ENCODE results near the gene EFCC1.
"Not testable (repeated sequence)": the region's sequence is repeated elsewhere in the genome, so short reads cannot be mapped to it uniquely, and the experiment has no call there.

Gene EFCC1

GRCh38 chr3:129056451-129057173, 55.5 kb downstream of the EFCC1 start:
- no peak for TF ChIP-seq ZNF274 (IDR thresholded peaks at IDR 0.05; ENCODE audit: low read depth, low read length)
- no peak overlapping the region for H3K4me3 ChIP-seq (ENCODE audit: low read length)

GRCh38 chr3:129057249-129057648, 56.1 kb downstream of the EFCC1 start:
- no peak for TF ChIP-seq ZNF274 (IDR thresholded peaks at IDR 0.05; ENCODE audit: low read depth, low read length)
- H3K4me3 ChIP-seq (ENCODE audit: low read length), result no peak overlapping the region

GRCh38 chr3:129058441-129059200, 57.5 kb downstream of the EFCC1 start:
- no peak for TF ChIP-seq ZNF274 (IDR thresholded peaks at IDR 0.05; ENCODE audit: low read depth, low read length)
- H3K4me3 ChIP-seq (ENCODE audit: low read length), result no peak overlapping the region

- no peak for TF ChIP-seq ZNF274 (IDR thresholded peaks at IDR 0.05; ENCODE audit: low read depth, low read length)
- no peak overlapping the region for H3K4me3 ChIP-seq (ENCODE audit: low read length)
Measured at GRCh38 chr3:129059311-129059958, 58.3 kb downstream of the EFCC1 start.

- no peak within 1 kb of the TSS for H3K4me3 ChIP-seq (ENCODE audit: low read length)
- TF ChIP-seq ZNF274 (IDR thresholded peaks at IDR 0.05; ENCODE audit: low read depth, low read length), result no peak
Measured at GRCh38 chr3:129060276-129061022, 59.3 kb downstream of the EFCC1 start, which contains the start of gene GP9. Gene GP9, plus strand, starts transcription at chr3:129060779. Its CDS starts 961 bp downstream, at chr3:129061740.

- no peak overlapping the region for H3K4me3 ChIP-seq (ENCODE audit: low read length)
- TF ChIP-seq ZNF274 (IDR thresholded peaks at IDR 0.05; ENCODE audit: low read depth, low read length), result no peak
Measured at GRCh38 chr3:129061023-129061887, 60.2 kb downstream of the EFCC1 start.

GRCh38 chr3:129061888-129062834, 61.1 kb downstream of the EFCC1 start:
- H3K4me3 ChIP-seq (ENCODE audit: low read length), result no peak overlapping the region
- no peak for TF ChIP-seq ZNF274 (IDR thresholded peaks at IDR 0.05; ENCODE audit: low read depth, low read length)

- H3K4me3 ChIP-seq (ENCODE audit: low read length), result no peak overlapping the region
- no peak for TF ChIP-seq ZNF274 (IDR thresholded peaks at IDR 0.05; ENCODE audit: low read depth, low read length)
Measured at GRCh38 chr3:129063091-129063640, 62.1 kb downstream of the EFCC1 start.

- TF ChIP-seq ZNF274 (IDR thresholded peaks at IDR 0.05; ENCODE audit: low read depth, low read length), result no peak
- H3K4me3 ChIP-seq (ENCODE audit: low read length), result no peak overlapping the region
Measured at GRCh38 chr3:129063841-129064482, 62.9 kb downstream of the EFCC1 start.

GRCh38 chr3:129065016-129065719, 64.1 kb downstream of the EFCC1 start:
- no peak overlapping the region for H3K4me3 ChIP-seq (ENCODE audit: low read length)
- TF ChIP-seq ZNF274 (IDR thresholded peaks at IDR 0.05; ENCODE audit: low read depth, low read length), result no peak

GRCh38 chr3:129065720-129066073, 64.6 kb downstream of the EFCC1 start:
- H3K4me3 ChIP-seq (ENCODE audit: low read length), result no peak overlapping the region
- TF ChIP-seq ZNF274 (IDR thresholded peaks at IDR 0.05; ENCODE audit: low read depth, low read length), result no peak

- not testable (repeated sequence) for H3K4me3 ChIP-seq (ENCODE audit: low read length)
Measured at GRCh38 chr3:129067719-129068118, 66.6 kb downstream of the EFCC1 start.
